Activated B cell treated with CpG ODN at 0.5 μM for 24 hours (primary cell): Measurements from ENCODE around the gene RASL10B. TPM values are rescaled to one million over a fixed set of nuclear protein-coding genes. Genes with fewer than 3 reads are reported as not detected.

Source experiments
- ATAC-seq: fragments of 200-7000 bp; cut with Tn5 transposase; one replicate; pipeline ENCODE4 v1.10.0; 2021; ENCODE audit warnings: low read depth, mild to moderate bottlenecking, moderate library complexity
- CTCF ChIA-PET: fragments of 350-600 bp; sonication (Branson Sonifier 250); formaldehyde crosslinking; loops from one replicate; lab custom pipeline; 2021; ENCODE audit warnings: antibody characterized with exemption; lab: Charles Lee
- POLR2A ChIA-PET: fragments of 350-600 bp; sonication (Branson Sonifier 250); formaldehyde crosslinking; loops from one replicate; lab custom pipeline; 2021; ENCODE audit warnings: antibody characterized with exemption; lab: Charles Lee
- DNase-seq: peaks from one replicate; pipeline ENCODE4 v3.0.0; 2022
- H3K27ac Mint-ChIP-seq: one replicate; pipeline ENCODE4 v1.8.0; 2020; ENCODE audit warnings: mixed read lengths
- H3K27me3 Mint-ChIP-seq: one replicate; pipeline ENCODE4 v1.8.0; 2021; ENCODE audit warnings: mixed read lengths
- H3K36me3 Mint-ChIP-seq: one replicate; pipeline ENCODE4 v1.8.0; 2021; ENCODE audit warnings: low read depth, mixed read lengths
- H3K4me1 Mint-ChIP-seq: one replicate; pipeline ENCODE4 v1.8.0; 2021; ENCODE audit warnings: mixed read lengths
- H3K4me3 Mint-ChIP-seq: one replicate; pipeline ENCODE4 v1.8.0; 2020; ENCODE audit warnings: mild to moderate bottlenecking, mixed read lengths
- H3K9me3 Mint-ChIP-seq: one replicate; pipeline ENCODE4 v1.8.0; 2020; ENCODE audit warnings: mixed read lengths
- CTCF ChIP-seq: fragments of 200-600 bp; IDR thresholded peaks from one replicate; pipeline ENCODE4 v1.8.0; 2022; ENCODE audit warnings: antibody characterized with exemption, mild to moderate bottlenecking
- intact Hi-C: fragments of 100-400 bp; cut with micrococcal nuclease; formaldehyde crosslinking; loops from one replicate; pipeline ENCODE4 v1.15.1; 2024
- total RNA-seq: library from RNA; stranded (reverse); gene quantifications from 2 replicates; pipeline ENCODE4 v1.2.3, GENCODE V29; 2022

Gene RASL10B
- total RNA-seq, 1 donor from 2014 or later: 0.31 TPM

- no peak for TF ChIP-seq CTCF
- intact Hi-C loops: no loop called here
- Mint-ChIP-seq H3K27me3 (peaks cover 18% of the 10 kb centered on the region), H3K4me3 (no peak overlapping the region), H3K36me3 (no peaks in the 10 kb centered on the region), H3K9me3 (no peaks in the 10 kb centered on the region), H3K27ac (no peak overlapping the region), H3K4me1 (no peaks in the 10 kb centered on the region)
- POLR2A ChIA-PET: no interaction called here
- DNase-seq: no peak
- ATAC-seq: no peak
- CTCF ChIA-PET: interaction anchor here (0.9 kb wide), 1 partner anchor 10 kb away, joined by 4 read pairs; no protein-coding TSS in a partner anchor
These were observed 42.4 kb downstream of the RASL10B start for GRCh38 chr17:35773679-35774425.

GRCh38 chr17:35774499-35774898 is 43.1 kb downstream of the RASL10B start:
- DNase-seq: no peak
- H3K4me1 Mint-ChIP-seq: no peaks in the 10 kb centered on the region
- no peak for TF ChIP-seq CTCF
- no peak overlapping the region for H3K27ac Mint-ChIP-seq
- peaks cover 20% of the 10 kb centered on the region for H3K27me3 Mint-ChIP-seq
- ChIA-PET POLR2A (no interaction called here), CTCF (interaction anchor here (0.9 kb wide), 1 partner anchor 10 kb away, joined by 4 read pairs; no protein-coding TSS in a partner anchor)
- H3K36me3 Mint-ChIP-seq: no peaks in the 10 kb centered on the region
- ATAC-seq: no peak
- H3K9me3 Mint-ChIP-seq: no peaks in the 10 kb centered on the region
- no peak overlapping the region for H3K4me3 Mint-ChIP-seq
- intact Hi-C loops: no loop called here

GRCh38 chr17:35775039-35775438 is 43.6 kb downstream of the RASL10B start:
- Mint-ChIP-seq H3K4me3 (no peak overlapping the region), H3K9me3 (no peaks in the 10 kb centered on the region), H3K4me1 (no peaks in the 10 kb centered on the region), H3K27me3 (peaks cover 20% of the 10 kb centered on the region), H3K36me3 (no peaks in the 10 kb centered on the region), H3K27ac (no peak overlapping the region)
- intact Hi-C loops: no loop called here
- ATAC-seq (no peak), DNase-seq (no peak)
- ChIA-PET POLR2A (no interaction called here), CTCF (interaction anchor here (1.1 kb wide), 1 partner anchor 11 kb away, joined by 6 read pairs; no protein-coding TSS in a partner anchor)
- no peak for TF ChIP-seq CTCF

GRCh38 chr17:35775583-35775982 is 44.1 kb downstream of the RASL10B start:
- no peak for ATAC-seq
- no peaks in the 10 kb centered on the region for H3K36me3 Mint-ChIP-seq
- intact Hi-C loops: no loop called here
- ChIA-PET CTCF (interaction anchor here (1.1 kb wide), 1 partner anchor 12 kb away, joined by 6 read pairs; no protein-coding TSS in a partner anchor), POLR2A (no interaction called here)
- no peaks in the 10 kb centered on the region for H3K4me1 Mint-ChIP-seq
- TF ChIP-seq CTCF: no peak
- H3K4me3 Mint-ChIP-seq: no peak overlapping the region
- no peaks in the 10 kb centered on the region for H3K9me3 Mint-ChIP-seq
- H3K27ac Mint-ChIP-seq: no peak overlapping the region
- no peak for DNase-seq
- peaks cover 20% of the 10 kb centered on the region for H3K27me3 Mint-ChIP-seq

GRCh38 chr17:35778641-35779196 is 47.3 kb downstream of the RASL10B start:
- Mint-ChIP-seq H3K27me3 (peaks cover 13% of the 10 kb centered on the region), H3K36me3 (no peaks in the 10 kb centered on the region), H3K4me3 (no peak overlapping the region), H3K27ac (no peak overlapping the region), H3K9me3 (no peaks in the 10 kb centered on the region), H3K4me1 (no peaks in the 10 kb centered on the region)
- no peak for DNase-seq
- CTCF ChIA-PET: interaction anchor here (1.4 kb wide), 1 partner anchor 15 kb away, joined by 5 read pairs; no protein-coding TSS in a partner anchor
- intact Hi-C loops: no loop called here
- ATAC-seq: no peak
- TF ChIP-seq CTCF: no peak
- POLR2A ChIA-PET: no interaction called here
